NCI-H1436 (cell line): ENCODE data around the gene RFX8.
"Not testable (repeated sequence)": the region's sequence is repeated elsewhere in the genome, so short reads cannot be mapped to it uniquely, and the experiment has no call there.

ENCODE experiments used
- DNase-seq: peaks from one replicate; lab custom pipeline; 2025; lab: John Stamatoyannopoulos, UW

RFX8 gene

DNA sequence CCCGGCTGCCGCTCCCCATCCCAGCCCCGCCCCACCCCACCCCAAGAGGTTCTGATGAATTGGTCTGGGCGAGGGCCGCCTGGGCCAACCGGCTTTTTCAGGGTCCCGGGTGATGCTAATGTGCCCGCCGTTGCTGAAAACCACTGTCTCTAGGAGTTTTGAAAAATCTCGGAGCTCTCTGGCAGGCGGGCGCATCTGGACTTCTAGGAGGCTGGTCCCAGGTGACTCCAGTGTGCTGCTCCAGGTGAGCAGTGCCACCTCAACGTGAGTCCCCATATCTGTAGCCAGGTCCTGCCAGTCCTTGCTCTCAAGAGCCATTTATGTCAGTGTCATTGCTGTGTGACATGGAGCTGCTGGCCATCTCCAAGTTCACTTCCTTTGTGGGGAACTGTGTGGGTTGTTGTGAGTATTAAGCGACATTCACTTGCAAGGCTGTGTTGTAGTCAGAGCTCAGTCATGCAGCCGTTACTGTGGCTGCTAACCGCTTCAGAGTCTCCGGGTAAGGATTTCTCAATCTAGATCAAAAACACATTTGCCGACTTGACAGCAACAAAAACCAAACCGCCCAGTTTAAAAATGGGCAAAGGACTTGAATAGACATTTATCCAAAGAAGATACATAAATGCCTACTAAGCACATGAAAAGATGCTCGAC is at the start of gene RFX8:
RFX8 (minus strand) TSS at position 382 of the 654 bp plus-strand sequence. CDS start 8,264 bp downstream, outside the sequence.
- no peak for DNase-seq

DNA sequence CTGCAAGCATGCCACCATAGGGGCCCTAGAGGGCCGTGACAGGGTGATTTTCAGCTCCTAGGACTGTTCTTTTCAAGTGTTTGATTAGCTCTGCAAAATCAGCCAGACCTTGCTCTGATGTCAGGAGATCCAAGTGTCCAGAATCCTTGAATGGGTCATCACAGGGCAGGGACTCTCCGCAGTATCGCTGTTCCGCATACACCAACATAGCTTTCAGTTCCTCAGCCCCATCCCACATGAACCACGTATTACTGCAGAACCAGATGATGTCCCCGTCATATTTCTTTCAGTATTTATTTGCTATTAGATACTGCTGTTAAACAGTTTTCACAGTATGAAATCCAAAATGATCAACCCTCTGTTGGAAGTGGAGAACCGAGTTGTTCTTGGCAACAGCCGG is 46.6 kb upstream of the RFX8 start:
- no peak for DNase-seq

DNA sequence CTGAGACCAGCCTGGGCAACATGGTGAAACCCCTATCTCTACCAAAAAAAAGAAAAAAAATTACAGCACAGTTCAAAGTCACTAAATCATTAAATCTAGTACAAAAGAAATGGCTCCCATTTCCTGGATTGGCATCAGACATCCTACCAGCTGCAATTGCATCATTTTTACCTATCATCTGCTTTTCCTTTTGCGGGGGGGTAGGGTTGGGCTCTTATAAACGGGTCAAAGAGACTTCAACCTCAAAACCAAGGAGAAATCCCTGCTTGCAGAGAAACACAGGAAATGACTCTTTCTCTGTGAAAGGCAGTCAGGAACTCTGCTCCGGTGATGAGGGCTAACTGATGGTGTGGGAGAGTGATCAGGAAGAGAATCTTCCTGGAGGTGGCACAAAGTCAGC is 45.3 kb upstream of the RFX8 start:
- no peak for DNase-seq

DNA sequence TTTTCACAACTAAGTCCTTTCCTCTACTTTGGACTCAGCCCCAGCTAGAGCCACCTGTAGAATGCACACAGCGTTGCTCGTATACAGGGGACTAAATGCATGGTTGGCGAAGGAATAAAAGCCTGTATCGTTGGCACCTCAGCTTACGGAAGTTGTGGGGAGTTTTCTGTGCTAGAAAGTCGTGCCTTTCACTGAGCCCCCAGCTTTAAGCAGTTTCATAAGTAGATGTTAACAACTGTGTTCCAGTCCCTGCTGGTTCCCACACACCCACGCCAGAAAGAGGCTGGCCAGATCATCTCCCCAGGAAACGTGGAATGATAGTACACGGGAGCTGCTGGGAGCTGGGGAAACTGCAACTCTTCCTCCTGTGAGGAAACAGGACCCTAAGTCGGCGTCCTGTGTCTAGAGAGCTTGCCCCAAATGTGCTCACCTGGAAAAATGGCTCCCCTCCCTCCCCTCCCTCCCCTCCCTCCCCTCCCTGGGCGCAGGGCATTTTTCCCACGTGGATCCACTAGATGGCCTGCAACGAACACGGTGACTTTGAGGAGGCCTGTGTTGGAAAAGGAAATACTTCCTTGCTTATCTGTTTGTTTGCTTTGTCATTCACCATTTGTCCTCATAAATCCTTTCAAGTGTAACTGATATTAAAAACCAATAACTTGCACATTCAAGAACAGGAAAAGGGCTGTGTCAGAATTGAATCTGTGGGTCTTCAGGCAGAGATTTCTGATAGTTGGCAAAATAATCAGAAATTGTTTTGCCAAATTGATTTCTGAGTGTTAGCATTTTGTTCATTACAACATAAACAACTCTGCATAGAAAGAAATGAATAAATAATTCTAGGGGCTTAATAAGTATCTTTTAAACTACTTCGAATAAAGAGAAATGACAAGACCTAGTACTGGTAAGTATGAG is 43.9 kb upstream of the RFX8 start:
- no peak for DNase-seq

DNA sequence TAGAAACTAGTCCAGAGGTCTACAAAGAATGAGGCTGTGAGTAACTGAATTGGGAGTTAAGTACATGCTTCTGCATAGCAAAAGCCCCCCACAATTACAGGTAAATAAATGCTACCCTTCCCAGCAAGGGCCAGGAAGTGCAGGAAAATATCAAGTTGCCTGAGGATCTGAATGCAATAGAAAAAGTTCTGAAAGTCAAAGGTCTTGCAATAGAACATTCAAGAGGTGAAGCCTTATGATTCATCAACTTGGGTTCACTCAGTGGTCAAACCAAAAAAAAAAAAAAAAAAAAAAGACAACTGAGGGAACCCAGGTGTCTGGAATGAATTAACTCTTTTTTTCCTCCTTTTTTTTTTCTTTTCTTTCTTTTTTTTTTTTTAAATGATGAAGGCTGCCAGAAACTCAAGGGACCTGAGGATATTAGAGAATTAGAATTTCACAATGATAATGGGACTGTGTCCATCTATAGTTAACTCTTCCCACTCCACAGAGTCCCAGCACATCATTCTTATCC is 42.9 kb upstream of the RFX8 start:
- no peak for DNase-seq

DNA sequence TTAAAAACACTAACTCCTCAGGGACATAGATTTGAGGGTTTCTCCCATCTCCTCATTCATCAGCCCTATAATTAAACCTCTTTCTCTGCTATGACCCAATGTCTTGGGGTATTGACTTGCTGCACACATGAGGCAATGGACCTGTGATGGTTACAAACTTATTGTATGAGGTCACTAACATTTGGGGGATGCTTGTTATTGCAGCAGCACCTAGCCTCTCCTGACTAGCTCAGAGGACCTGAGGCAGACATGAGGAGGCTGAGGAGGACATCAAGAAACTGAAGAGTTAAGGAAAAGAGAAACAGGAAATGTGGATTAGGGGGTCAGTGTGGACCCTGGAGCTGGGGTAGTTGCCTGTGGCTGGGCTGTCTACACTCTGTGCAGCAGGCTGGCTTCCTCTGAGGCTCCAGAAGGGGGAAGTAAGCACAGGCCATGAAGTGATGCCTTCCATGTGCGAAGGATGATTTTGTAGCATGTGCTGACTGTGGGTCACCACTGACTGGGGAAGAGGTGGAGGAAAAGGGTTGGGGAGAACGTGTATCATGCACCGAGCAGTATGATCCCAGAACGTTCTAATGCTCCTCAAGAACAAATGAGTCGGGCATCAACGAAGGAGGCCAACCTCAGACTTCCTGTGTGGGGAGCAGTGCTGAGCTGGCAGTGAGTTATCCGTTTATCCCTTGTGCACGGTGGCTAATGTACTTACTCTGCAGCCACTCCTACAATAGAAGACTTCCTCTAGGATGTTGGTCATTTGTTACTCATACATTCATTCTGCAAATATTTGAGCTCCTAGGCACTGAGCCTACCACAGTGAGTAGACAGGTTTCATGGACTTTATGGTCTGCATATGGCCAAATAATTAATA is 42.1 kb upstream of the RFX8 start:
- no peak for DNase-seq

DNA sequence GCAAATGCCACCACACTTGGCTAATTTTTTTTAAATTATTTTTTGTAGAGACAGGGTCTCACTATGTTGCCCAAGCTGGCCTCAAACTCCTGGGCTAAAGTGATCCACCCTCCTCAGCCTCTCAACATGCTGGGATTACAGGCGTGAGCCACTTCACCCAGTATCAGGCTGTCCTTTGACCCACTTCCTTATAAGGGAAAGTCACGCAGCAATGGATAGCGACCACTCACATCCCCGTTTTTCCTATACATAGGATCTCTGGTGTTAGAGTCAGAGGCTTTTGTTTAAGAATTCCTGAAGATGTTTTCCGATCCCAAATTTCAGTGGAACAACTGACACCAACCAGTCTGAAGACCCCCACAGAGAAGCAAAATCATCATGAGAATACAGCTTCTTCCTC is 41.4 kb upstream of the RFX8 start:
- no peak for DNase-seq

DNA sequence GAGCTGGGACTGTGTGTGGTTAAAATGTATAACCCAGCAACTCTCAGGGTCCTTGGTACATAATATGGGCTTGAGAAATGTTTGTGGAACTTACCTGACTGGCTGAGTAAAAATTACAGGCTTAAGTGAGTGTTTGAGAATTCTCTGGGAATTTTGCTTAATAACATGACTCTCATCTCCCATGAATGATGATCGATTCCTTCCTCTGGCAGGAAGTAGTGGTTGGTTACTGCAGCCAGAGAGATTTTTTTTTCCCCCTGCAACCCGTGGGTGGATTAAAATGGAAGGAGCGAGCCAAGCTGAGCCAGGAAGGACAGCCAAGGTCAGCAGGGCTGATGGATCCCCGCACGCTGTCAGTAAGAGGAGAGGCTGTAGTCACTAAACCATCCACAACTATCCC is 40.6 kb upstream of the RFX8 start:
- DNase-seq, result no peak

DNA sequence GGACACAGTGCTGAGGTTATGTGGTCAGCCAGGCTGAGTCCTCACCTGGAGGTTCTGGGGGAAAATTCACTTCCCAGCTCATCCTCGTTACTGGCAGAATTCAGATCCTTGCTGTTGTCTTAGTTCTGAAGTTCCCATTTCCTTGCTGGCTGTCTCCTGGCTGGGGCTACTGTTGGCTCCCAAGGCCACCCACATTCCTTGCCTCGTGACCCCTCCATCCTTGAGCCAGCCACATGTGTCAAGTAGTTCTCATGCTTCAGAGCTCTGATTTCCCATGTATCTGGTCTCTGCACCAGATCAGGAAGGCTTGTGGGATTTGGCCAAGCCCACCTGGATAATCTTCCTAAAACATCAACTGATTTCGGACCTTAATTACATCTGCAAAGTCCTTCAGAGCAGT is 38.1 kb upstream of the RFX8 start:
- no peak for DNase-seq

DNA sequence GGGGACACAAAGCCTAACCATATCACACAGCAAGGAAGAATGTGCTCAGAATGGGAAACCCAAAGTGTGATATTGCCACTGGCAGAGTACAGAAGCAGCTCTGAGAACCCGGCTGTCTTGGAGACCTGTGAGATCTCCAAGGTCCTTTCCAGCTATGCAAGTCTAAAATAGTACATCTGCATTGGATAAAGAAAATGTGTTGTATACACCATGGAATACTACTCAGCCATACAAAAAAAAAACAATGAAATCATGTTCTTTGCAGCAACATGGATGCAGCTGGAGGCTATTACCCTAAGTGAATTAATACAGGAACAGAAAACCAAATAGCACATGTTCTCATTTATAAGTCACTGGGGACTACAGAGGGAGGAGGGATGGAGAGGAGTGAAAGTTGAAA is 36.5 kb upstream of the RFX8 start:
- no peak for DNase-seq

DNA sequence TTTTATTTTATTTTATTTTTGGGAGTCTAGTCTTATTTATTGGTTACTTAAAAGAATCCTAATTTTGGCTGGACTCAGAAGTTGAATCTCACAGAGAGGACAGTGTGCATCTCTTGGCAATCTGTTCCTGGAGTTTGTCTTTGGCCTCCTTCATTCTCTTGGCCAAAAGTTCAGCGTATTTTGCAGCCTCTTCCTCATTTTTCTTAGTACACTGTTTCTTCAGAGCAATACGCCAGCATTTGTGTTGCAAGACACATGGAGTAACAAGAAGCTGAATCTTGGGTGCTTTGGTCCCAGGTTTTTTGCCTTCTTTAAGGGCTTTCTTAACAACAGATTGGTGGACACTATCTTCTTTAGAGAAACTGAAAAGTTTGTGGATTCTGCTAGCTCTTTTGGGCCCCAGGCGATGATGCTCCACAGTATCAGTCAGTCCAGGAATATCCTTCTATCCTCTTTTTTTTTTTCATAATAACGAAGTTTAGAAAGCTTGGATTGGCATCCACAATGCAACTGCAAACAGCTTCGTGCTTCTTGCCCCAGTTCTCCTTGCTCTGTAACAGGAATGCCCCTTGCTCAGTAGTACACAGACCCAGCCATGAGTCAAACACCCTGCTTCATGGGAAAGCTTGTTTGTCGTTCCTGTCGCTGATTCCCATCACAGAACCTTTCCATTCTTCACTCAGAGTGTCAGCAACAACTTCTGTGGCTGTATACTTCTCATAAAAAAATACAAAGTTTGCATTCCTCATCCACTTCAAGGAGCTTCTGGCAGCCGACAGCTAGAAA is 34.8 kb upstream of the RFX8 start:
- DNase-seq, result no peak

DNA sequence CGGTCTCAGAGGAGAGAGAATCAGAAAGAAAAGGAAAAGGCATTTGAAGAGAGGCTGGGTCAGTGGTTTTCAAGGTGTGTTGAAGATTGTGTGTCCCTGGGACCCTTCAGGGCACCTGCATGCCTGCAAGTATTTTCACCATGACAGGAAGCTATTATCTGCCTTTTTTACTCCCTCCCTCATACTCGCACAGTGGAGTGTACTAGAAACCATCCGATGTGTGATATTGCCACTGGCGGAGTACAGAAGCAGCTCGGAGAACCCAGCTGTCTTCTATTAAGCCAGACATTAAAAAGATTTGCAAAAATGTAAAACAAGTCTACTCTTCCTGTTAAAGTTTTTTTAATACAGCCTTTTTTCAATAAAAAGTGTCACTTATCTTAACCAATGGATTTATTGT is 33.7 kb upstream of the RFX8 start:
- DNase-seq, result no peak

DNA sequence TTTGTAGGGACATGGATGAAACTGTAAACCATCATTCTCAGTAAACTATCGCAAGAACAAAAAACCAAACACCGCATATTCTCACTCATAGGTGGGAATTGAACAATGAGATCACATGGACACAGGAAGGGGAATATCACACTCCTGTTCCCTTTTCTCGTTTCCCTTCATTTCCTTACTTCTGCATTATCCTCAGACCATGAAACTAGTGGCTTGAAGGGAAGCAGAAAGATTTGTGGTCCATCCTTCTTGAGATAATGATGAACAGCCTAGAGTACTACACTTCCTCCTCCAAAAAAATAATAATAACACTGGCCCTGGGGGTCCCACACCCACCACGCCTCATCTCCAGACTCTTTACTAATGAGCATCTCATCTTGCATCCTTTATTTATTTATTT is 30.4 kb upstream of the RFX8 start:
- not testable (repeated sequence) for DNase-seq

DNA sequence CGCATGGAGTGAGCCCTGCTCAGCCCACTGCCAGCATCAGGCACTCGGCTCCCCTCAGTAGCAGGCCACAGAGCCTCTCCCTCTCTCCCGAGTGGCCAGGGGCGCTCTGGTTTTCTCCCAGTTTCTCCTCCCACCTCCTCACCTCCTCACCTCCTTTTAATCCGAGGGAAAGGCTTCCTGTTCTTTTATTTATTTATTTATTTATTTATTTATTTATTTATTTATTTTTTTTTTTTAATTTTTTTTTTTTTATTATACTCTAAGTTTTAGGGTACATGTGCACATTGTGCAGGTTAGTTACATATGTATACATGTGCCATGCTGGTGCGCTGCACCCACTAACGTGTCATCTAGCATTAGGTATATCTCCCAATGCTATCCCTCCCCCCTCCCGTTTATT is 29.8 kb upstream of the RFX8 start:
- not testable (repeated sequence) for DNase-seq

DNA sequence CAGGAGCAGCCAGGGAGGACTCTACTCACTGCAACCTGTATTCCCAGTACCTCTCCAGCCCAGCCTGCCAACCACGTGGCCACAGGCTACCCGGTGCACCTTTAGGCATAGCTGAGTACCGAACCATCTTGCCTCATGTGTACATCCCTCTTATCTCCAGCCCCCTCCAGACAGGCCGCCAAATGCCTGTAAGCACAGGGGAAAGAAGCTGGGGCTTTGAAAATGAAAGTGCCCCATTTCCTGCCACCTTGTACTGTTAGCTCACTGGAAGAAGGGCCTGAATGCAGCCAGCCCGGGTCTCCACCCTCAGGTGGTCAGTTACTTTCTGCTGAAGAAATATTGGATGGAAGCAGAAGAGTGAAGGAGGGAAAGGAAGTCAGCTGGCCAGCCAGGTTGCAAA is 27.2 kb upstream of the RFX8 start:
- DNase-seq, result no peak

DNA sequence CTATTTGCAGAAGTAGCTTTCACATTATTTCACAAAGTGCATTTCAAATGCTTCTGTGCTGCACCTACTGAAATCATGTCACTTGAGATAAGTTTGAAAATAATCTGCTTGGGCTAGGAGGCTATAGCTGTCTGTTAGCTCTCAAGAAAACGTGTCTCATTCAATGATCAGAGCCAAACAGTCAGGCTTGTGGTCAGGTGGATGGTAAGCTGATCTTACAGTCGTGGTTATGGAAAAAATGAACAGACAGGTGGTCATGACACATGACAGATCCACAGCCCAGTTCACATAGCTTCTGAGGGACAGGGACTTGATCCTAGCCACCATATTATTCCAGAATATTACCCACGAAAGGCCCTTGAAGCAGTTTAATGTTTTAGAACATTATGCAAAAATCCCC is 26.5 kb upstream of the RFX8 start:
- no peak for DNase-seq

DNA sequence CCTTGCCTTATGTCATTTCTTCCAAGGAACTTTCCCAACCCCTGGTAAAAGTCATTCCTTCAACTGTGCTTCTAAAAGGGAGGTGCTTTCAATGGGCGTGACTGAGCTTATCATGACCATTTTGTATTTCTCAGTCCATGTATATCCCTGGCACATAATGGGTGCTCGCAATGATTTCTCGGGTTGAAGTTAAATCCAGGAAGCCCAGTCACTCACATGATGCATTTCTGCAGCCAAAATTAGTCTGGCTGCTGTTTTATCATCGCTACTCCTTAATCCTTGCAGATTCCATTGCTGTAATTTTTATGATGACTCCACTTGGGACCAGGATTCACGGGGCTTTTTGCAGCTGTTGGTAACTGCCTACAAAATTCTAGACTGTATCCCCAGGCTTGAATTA is 25.9 kb upstream of the RFX8 start:
- DNase-seq, result no peak

DNA sequence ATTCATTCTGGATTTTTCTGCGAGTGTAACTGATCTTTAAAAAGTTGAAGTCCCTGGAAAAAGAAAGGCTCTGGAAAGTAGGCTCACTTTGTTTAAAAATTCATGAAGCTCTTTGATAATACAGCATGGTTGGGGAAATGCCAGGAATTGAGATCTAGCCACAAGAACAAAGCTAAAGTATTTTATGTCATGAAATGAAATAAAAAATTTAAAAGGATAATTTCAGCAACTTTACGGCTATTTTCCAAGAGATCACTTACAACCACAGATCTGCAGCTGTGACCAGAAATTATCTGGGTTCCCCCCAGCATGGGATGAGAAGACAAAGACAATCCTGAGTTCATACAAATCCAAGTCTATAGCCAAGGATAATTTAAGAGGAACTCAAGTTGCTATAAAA is 25.3 kb upstream of the RFX8 start:
- no peak for DNase-seq

DNA sequence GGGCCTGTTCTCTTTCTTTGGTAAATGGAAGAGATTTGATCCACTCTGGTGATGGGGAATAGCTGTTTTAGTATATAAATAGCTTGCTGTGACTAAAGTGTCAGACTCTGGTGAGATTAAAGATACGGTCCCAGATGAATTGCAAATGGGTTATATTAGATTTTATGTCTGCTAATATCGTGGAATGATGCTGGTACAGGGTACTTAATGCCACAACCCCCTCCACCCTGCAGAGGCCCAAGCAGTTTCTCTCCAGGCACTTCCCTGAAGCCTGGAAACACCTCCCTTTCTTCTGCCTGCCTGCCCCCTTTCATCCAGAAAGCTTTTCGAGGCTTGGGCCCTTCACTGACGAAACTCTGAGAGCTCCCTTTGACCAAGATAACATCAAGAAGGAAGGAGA is 21.4 kb upstream of the RFX8 start:
- no peak for DNase-seq

DNA sequence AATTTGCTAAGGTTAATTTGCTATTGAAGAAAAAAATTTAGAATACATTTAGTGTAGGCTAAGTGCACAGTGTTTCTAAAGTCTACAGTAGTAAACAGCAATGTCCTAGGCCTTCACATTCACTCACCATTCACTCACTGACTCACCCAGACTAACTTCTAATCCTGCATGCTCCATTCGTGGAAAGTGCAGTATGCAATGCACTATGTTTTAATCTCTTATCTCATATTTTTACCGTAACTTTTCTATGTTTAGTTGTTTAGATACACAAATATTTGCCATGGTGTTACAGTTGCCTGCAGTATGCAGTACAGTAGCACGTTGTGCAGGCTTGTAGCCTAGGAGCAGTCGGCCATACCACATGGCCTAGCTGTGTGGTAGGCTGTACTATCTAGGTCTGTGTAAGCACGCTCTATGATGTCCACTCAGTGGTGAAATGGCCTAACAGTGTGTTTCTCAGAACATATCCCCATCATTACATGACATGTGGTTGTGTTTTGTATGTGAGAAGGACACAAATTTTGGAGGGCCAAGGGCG is 18.1 kb upstream of the RFX8 start:
- no peak for DNase-seq

DNA sequence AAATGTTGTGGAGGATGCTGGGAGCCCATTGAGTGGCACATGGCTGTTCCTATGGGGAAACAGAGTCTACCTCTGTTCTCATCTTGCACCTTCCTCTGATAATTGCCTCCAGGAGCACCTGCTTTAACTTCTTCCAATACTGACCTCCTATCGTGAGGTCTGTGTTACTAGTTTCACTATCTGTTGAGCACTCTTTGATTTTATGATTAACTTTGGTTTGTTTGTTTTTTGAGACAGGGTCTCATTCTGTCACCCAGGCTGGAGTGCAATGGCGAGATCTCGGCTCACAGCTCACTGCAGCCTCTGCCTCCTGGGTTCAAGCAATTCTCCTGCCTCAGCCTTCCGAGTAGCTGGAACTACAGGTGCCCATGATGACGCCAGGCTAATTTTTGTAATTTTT is 12.1 kb upstream of the RFX8 start:
- DNase-seq, result no peak
